B cell (primary cell): ENCODE results near the gene HSH2D. TPM values are rescaled to one million over a fixed set of nuclear protein-coding genes. Genes with fewer than 3 reads are reported as not detected.

ENCODE experiments used
- ATAC-seq: fragments of 200-7000 bp; cut with Tn5 transposase; one replicate; pipeline ENCODE4 v1.10.0; 2021; ENCODE audit warnings: low read depth, mild to moderate bottlenecking, moderate number of reproducible peaks, moderate library complexity
- CTCF ChIA-PET: fragments of 350-600 bp; sonication (Branson Sonifier 250); formaldehyde crosslinking; loops from one replicate; lab custom pipeline; 2021; ENCODE audit warnings: antibody characterized with exemption, inconsistent platforms; lab: Charles Lee
- POLR2A ChIA-PET: fragments of 350-600 bp; sonication (Branson Sonifier 250); formaldehyde crosslinking; loops from one replicate; lab custom pipeline; 2021; ENCODE audit warnings: antibody characterized with exemption; lab: Charles Lee
- DNase-seq: peaks from one replicate; pipeline ENCODE4 v3.0.0; 2013
- H2AFZ ChIP-seq: 2 replicates; pipeline ENCODE4 v1.6.1; 2012; ENCODE audit warnings: mild to moderate bottlenecking, low read depth, low read length; ENCODE audit not compliant: insufficient read depth, poor library complexity, severe bottlenecking
- H3K27ac ChIP-seq, 2 donors: 1 replicate in 1 of 2; 2 replicates in 1 of 2; pipeline ENCODE4 v1.5.1; 2012 to 2013; ENCODE audit warnings: low read length in 2 of 2, mild to moderate bottlenecking in 2 of 2, moderate library complexity in 1 of 2
- H3K27me3 ChIP-seq, 4 experiments: fragments of 200-600 bp in 1 of 4; sonication (generic) in 1 of 4; replicated peaks in 1 of 4; 1 replicate in 2 of 4; 2 replicates in 2 of 4; pipeline versions ENCODE4 v1.6.1 to v1.7.0; 2013 to 2016; ENCODE audit warnings: low read length in 3 of 4, mild to moderate bottlenecking in 2 of 4, mixed read lengths in 1 of 4, moderate library complexity in 1 of 4; ENCODE audit not compliant: insufficient read depth in 4 of 4, control insufficient read depth in 3 of 4; ENCODE audit errors: control extremely low read depth in 1 of 4
- H3K36me3 ChIP-seq, 2 experiments: replicated peaks in 1 of 2; 1 replicate in 1 of 2; 2 replicates in 1 of 2; pipeline versions ENCODE4 v1.6.1 to v1.7.1; 2013; ENCODE audit warnings: low read length in 1 of 2; ENCODE audit not compliant: insufficient read depth in 2 of 2, control insufficient read depth in 1 of 2; ENCODE audit errors: control extremely low read depth in 1 of 2, extremely low read depth in 1 of 2
- H3K4me1 ChIP-seq, 2 donors: fragments of 200-600 bp in 1 of 2; sonication (generic) in 1 of 2; 1 replicate in 1 of 2; 2 replicates in 1 of 2; pipeline versions ENCODE4 v1.5.1 to v1.6.1; 2013 to 2017; ENCODE audit warnings: low read length in 2 of 2; ENCODE audit not compliant: control insufficient read depth in 2 of 2, insufficient read depth in 2 of 2
- H3K4me2 ChIP-seq: replicated peaks from 2 replicates; pipeline ENCODE3; 2012; ENCODE audit warnings: mild to moderate bottlenecking, low read depth, low read length; ENCODE audit not compliant: poor library complexity, severe bottlenecking
- H3K4me3 ChIP-seq, 5 experiments: fragments of 200-600 bp in 1 of 5; sonication (generic) in 1 of 5; 1 replicate in 3 of 5; 2 replicates in 2 of 5; pipeline versions ENCODE4 v1.5.1 to v1.7.0; 2011 to 2016; ENCODE audit warnings: low read length in 4 of 5, mild to moderate bottlenecking in 4 of 5, low read depth in 2 of 5, control low read depth in 1 of 5, moderate library complexity in 1 of 5; ENCODE audit not compliant: insufficient read depth in 1 of 5; ENCODE audit errors: control extremely low read depth in 1 of 5, extremely low read depth in 1 of 5
- H3K79me2 ChIP-seq: fragments of 200-600 bp; sonication (generic); one replicate; pipeline ENCODE4 v1.6.0; 2016; ENCODE audit warnings: low read length; ENCODE audit not compliant: control insufficient read depth, insufficient read depth
- H3K9ac ChIP-seq: fragments of 200-600 bp; sonication (generic); 2 replicates; pipeline ENCODE4 v1.6.1; 2017; ENCODE audit warnings: mild to moderate bottlenecking, low read length, moderate library complexity
- H3K9me3 ChIP-seq, 3 donors: one replicate each; pipeline versions ENCODE4 v1.6.1 to v1.7.1; 2013; ENCODE audit warnings: low read length in 2 of 3; ENCODE audit not compliant: control insufficient read depth in 2 of 3, insufficient read depth in 1 of 3; ENCODE audit errors: control extremely low read depth in 1 of 3
- H4K20me1 ChIP-seq: 2 replicates; pipeline ENCODE4 v1.6.0; 2012; ENCODE audit warnings: mild to moderate bottlenecking, low read length; ENCODE audit not compliant: insufficient read depth, control insufficient read depth, poor library complexity, severe bottlenecking
- H3K27ac Mint-ChIP-seq: one replicate; pipeline ENCODE4 v1.8.0; 2021; ENCODE audit warnings: mixed read lengths
- H3K27me3 Mint-ChIP-seq: one replicate; pipeline ENCODE4 v1.8.0; 2021; ENCODE audit warnings: mixed read lengths
- H3K4me1 Mint-ChIP-seq: one replicate; pipeline ENCODE4 v1.8.0; 2021; ENCODE audit warnings: mixed read lengths
- H3K4me3 Mint-ChIP-seq: one replicate; pipeline ENCODE4 v1.8.0; 2021; ENCODE audit warnings: mixed read lengths
- H3K9me3 Mint-ChIP-seq: one replicate; pipeline ENCODE4 v1.8.0; 2022; ENCODE audit warnings: mixed read lengths; ENCODE audit not compliant: insufficient read depth
- EZH2 ChIP-seq: IDR thresholded peaks from 2 replicates; pipeline ENCODE4 v1.6.1; 2012; ENCODE audit warnings: borderline replicate concordance, low read depth, mild to moderate bottlenecking, moderate library complexity, low read length; ENCODE audit not compliant: insufficient read depth, poor library complexity, severe bottlenecking
- WGBS: methylation state at CpG from one replicate; pipeline ENCODE4 v1.1.5; 2013; ENCODE audit warnings: missing lambda C conversion rate; ENCODE audit not compliant: insufficient coverage; 5-methylcytosine and 5-hydroxymethylcytosine counted together
- intact Hi-C: fragments of 100-400 bp; cut with micrococcal nuclease; formaldehyde crosslinking; loops from one replicate; pipeline ENCODE4 v1.10.0; 2022
- polyA plus RNA-seq: library from polyadenylated mRNA; depleted of rRNA; stranded (reverse); fragments of >200 nt; gene quantifications from 2 replicates; pipeline ENCODE4 v1.2.3, GENCODE V29; 2012
- total RNA-seq, 2 donors: library from RNA; stranded (reverse); fragments of 120-200 nt in 1 of 2; gene quantifications; 1 replicate in 1 of 2; 2 replicates in 1 of 2; pipeline versions ENCODE4 v1.2.3 to v1.2.4, GENCODE V29; 2013 to 2022
- TF ChIP-seq, protein P1 (sequence below): fragments of 200-600 bp; IDR thresholded peaks from one replicate; pipeline ENCODE4 v1.8.0; 2022; ENCODE audit warnings: antibody characterized with exemption, mild to moderate bottlenecking

Gene HSH2D
- total and polyA plus RNA-seq, 2 donors (not counting 1 experiment from before 2014, with no cell fraction given) = 259 to 299 TPM

DNA sequence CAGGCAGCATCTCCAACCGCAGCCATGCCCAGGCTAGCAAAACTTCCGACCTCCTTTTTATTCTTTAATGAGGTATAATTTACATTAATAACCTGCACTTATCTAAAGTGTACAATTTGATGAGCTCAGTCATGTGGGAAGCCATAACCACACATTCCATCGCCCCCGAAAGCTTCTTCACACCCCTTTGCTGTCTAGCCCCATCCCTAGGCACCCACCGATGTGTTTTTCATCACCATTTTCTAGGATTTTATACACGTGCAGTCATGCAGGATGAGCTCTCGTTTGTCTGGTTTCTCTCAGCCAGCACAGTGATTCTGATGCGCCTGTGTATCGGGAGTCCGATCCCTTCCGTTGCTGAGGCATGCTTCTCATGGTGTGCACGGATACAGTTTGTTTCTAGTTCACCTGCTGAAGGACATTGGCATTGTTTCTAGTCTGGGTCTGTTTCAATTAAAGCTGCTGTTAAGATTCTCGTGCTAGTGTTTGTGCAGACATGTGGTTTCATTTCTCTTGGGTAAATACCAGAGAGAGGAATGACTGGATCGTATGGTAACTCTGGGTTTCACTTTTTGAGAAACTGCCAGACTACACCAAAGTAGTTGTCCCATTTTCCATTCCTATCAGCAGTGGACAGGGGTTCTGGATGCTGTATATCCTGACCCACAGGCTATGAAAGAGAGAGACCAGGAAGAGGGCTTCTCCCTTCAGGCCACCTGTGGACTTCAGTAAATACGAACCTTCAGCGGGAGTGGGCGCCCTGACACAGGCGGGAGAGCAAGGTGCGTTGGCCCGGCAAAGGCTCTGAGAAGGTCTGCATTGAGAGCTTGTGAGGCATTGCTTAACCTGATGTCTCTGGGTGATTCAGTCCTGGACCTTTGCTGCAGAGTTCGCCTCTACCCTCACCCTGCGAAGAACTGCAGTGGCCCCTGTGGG is 59.1 kb downstream of the HSH2D start:
- WGBS = 89% methylated on average over 17 of the region's 22 CpGs
- Histone ChIP-seq H3K36me3 (peaks cover 0 to 55% of the 10 kb centered on the region in 2 experiments), H3K9me3 (no peaks in the 10 kb centered on the region), H2AFZ (no peak overlapping the region), H3K9ac (no peak overlapping the region), H3K27ac (no peak overlapping the region), H3K79me2 (peaks cover 78% of the 10 kb centered on the region), H4K20me1 (peaks cover 59% of the 10 kb centered on the region), H3K4me2 (peak overlapping the region; percentile 0), H3K4me3 (no peak overlapping the region), H3K4me1 (peaks cover 10 to 31% of the 10 kb centered on the region in 2 donors), H3K27me3 (no peaks in the 10 kb centered on the region)
- intact Hi-C loops = no loop called here
- H3K4me3 Mint-ChIP-seq = peak overlapping the region; percentile 1
- TF ChIP-seq, protein P1, sequence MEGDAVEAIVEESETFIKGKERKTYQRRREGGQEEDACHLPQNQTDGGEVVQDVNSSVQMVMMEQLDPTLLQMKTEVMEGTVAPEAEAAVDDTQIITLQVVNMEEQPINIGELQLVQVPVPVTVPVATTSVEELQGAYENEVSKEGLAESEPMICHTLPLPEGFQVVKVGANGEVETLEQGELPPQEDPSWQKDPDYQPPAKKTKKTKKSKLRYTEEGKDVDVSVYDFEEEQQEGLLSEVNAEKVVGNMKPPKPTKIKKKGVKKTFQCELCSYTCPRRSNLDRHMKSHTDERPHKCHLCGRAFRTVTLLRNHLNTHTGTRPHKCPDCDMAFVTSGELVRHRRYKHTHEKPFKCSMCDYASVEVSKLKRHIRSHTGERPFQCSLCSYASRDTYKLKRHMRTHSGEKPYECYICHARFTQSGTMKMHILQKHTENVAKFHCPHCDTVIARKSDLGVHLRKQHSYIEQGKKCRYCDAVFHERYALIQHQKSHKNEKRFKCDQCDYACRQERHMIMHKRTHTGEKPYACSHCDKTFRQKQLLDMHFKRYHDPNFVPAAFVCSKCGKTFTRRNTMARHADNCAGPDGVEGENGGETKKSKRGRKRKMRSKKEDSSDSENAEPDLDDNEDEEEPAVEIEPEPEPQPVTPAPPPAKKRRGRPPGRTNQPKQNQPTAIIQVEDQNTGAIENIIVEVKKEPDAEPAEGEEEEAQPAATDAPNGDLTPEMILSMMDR = no peak
- no peak for TF ChIP-seq EZH2
- H3K4me1 Mint-ChIP-seq = peaks cover 38% of the 10 kb centered on the region
- H3K27me3 Mint-ChIP-seq = no peaks in the 10 kb centered on the region
- peak overlapping the region; percentile 60 for H3K27ac Mint-ChIP-seq
- ATAC-seq = no peak
- ChIA-PET POLR2A (no interaction called here), CTCF (interaction anchor here (0.5 kb wide), 1 partner anchor 20 kb away, joined by 4 read pairs; no protein-coding TSS in a partner anchor)
- no peaks in the 10 kb centered on the region for H3K9me3 Mint-ChIP-seq
- DNase-seq = no peak
